ENCODE measurements around the gene MED9.

- no peak for TF ChIP-seq ZNF274 (IDR thresholded peaks at IDR 0.05; ENCODE audit: low read length)
- TF ChIP-seq ZNF274 (tag by site-specific recombination; IDR thresholded peaks at IDR 0.05; ENCODE audit: borderline replicate concordance), result no peak
- no peak for TF ChIP-seq ZNF549 (tag by site-specific recombination; IDR thresholded peaks at IDR 0.05)
- no peak for TF ChIP-seq CTCF (tag by site-specific recombination; IDR thresholded peaks at IDR 0.05)
- no peak for TF ChIP-seq HOXC10 (CRISPR knock-in tag; IDR thresholded peaks at IDR 0.05)
- no peak for TF ChIP-seq ZNF555 (tag by site-specific recombination; conservative IDR thresholded peaks at IDR 0.05)
Observed at GRCh38 chr17:17519886-17520285, 43.1 kb downstream of the MED9 start.
